HG03045 (cell line): ENCODE results near the gene UQCRH.
A peak's percentile ranks its signal among the peaks of the same experiment; 100 is the strongest.
"Not testable (repeated sequence)": the region's sequence is repeated elsewhere in the genome, so short reads cannot be mapped to it uniquely, and the experiment has no call there.

Experiments
- ATAC-seq: cut with Tn5 transposase; IDR thresholded peaks from one replicate; pipeline ENCODE4 v1.9.1; 2021; ENCODE audit warnings: mild to moderate bottlenecking, moderate library complexity; ENCODE audit not compliant: unreplicated experiment

The UQCRH gene

GRCh38 chr1:46331786-46332540 lies 28.5 kb downstream of the UQCRH start:
- not testable (repeated sequence) for ATAC-seq

DNA sequence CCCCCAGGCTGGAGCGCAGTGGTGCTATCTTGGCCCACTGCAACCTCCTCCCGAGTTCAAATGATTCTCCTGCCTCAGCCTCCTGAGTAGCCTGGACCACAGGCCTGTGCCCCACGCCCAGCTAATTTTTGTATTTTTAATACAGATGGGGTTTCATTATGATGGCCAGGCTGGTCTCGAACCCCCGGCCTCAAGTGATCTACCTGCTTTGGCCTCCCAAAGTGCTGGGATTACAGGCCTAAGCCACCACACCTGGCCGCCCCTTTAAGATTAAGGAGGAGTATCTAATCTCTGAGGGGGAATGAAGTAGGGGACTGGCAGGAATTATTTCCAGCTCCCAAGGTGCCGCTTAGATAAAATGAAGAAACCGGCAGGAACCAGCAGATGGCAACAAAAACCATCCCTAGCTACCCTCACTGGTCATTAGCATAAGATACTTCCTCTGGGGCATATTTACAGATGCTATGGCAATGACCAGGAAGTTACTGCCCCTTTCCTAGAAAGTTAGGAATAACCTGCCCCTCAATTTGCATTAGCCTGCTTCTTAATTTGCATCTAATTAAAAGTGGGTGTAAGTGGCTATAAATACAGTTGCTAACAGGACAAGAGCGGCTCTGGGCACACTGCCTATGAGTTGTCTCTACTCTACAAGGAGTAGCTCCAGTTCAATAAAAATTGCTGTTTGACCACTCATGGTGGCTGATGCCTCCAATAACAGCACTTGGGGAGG lies 30.0 kb downstream of the UQCRH start:
- peak; percentile 49 for ATAC-seq

DNA sequence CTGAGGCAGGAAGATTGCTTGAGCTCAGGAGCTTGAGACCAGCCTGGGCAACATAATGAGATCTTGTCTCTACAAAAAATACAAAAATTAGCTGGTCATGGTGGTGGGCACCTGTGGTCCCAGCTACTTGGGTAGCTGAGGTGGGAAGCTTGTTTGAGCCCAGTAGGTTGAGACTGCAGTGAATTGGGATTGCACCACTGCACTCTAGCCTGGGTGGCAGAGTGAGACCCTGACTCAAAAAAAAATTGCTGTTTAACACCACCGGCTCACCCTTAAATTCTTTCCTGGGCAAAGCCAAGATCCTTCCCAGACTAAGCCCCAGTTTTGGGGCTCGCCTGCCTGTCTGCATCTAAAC lies 30.5 kb downstream of the UQCRH start:
- ATAC-seq: peak; percentile 5

- ATAC-seq: no peak
Measured at GRCh38 chr1:46335081-46335480, 31.6 kb downstream of the UQCRH start.

DNA sequence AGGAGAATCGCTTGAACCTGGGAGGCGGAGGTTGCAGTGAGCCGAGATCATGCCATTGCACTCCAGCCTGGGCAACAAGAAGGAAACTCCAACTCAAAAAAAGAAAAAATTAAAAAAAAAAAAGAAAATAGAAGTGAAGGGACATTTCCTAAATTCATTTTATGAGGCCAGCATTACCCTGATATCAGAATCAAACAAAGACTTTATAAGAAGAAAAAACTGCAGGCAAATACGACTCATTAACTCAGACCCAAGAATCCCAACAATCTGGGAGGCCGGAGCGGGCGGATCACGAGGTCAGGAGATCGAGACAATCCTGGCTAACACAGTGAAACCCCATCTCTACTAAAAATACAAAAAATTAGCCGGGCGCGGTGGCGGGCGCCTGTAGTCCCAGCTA lies 33.9 kb downstream of the UQCRH start:
- ATAC-seq: not testable (repeated sequence)

- ATAC-seq: peak; percentile 80
Measured at GRCh38 chr1:46340404-46341221, 37.1 kb downstream of the UQCRH start, which contains the start of gene NSUN4. Gene NSUN4 (plus strand): TSS chr1:46340807. CDS start chr1:46340827, 20 bp downstream.

DNA sequence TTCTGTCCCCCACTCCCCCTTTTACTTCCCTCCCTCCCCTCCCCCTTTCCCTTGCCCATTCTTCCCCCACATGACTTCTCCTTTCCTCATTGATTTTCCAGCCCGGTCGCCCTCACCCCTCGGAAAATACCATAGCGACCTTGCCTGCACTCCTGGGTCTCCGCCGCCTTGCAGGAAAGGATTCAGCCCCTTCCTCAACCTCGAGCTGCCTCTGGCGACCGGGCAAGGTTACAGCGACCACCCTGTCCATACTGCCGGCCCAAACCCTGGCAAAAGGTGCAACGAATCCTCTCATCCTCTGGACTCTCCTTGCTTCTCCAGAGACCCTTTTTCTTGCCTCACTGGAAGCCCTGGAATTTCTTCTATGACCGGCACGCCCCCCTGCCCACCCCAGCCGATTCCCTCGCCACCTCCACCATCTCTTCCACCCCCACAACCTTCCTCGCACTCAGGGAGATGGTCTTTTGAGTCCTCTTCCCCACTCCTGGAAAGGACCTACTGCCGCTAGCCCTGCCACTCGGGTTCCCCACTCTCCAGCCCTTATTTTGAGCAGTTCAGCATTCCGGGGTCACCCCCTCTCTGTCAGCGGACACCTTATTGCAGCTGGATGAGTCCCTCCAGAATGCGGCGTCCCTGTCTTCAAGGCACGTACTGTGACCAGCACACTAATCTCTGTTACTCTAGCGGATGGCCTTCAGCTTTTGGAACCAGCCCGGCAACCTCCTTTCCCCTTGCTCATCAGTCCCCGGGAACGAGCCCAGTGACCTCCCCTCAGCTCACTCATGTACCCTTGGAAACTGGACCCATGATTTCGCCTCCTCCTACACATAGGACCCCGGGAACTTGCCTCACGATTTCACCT lies 38.0 kb downstream of the UQCRH start:
- no peak for ATAC-seq

- no peak for ATAC-seq
Measured at GRCh38 chr1:46342084-46342656, 38.7 kb downstream of the UQCRH start.

DNA sequence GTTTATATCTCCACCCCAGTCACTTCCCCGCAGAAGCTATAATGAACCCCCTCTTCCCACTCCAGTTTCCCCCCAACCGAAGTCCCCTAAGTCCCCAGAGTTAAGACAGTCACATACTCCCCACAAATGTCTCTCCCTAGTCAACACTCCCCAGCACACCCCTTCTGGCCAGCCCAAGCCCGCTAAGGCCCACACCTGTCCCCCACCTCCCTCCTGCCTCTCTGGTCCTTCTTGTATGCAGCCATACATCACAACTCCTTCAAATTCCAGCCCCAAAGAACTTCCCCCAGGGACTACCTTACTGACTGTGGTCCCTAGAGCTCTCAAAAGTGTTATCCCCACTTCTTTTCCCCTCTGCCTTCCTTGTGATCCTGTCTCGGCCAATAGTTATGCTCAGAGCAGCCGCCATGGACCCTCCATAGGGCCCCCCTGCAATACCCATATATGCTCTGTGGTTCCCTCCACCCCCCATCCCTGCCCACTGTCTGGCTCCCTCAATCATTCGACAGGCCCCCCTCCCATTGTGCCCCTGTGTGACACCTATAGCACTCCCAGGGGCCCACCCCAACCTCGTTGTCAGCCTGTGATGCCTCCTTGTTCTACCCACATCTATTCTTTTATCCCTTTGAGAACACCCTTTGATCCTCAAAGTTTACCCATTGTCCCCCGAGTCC lies 39.3 kb downstream of the UQCRH start:
- ATAC-seq: no peak

- ATAC-seq: no peak
Measured at GRCh38 chr1:46343351-46343695, 39.8 kb downstream of the UQCRH start.

DNA sequence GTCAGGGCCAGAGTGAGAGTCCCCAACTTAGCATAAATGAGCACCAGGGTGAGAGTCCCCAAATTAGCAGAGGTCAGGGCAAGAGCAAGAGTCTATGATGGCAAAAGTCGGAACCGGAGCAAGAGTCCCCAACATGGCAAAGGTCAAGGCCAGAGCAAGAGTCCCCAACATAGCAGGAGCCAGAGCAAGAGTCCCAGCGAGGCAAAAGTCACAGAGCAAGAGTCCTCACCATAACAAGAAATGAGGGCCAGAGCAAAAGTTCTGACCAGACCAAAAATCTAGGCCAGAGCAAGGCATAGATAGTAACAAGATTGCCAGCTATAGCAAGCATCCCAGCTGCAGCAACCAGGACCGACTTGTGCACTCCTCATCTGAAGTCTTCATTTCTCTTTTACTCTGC lies 40.2 kb downstream of the UQCRH start:
- no peak for ATAC-seq

- ATAC-seq: no peak
Measured at GRCh38 chr1:46344481-46344880, 41.0 kb downstream of the UQCRH start.

GRCh38 chr1:46345281-46345680 lies 41.8 kb downstream of the UQCRH start:
- ATAC-seq: no peak

- ATAC-seq: no peak
Measured at GRCh38 chr1:46352363-46352762, 48.9 kb downstream of the UQCRH start.

DNA sequence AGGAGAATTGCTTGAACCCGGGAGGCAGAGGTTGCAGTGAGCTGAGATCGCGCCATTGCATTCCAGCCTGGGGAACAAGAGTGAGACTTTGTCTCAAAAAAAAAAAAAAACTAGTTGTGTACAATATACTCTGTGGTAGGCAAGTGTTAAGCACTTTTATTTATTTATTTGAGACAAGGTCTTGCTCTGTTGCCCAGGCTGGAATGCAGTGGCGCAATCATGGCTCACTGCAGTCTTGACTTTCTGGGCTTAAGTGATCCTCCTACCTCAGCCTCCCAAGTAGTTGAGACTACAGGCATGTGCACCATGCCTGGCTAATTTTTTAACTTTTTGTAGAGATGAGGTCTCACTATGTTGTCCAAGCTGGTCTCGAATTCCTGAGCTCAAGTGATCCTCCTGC lies 52.4 kb downstream of the UQCRH start:
- ATAC-seq: not testable (repeated sequence)

GRCh38 chr1:46362158-46362557 lies 58.7 kb downstream of the UQCRH start:
- ATAC-seq: no peak

DNA sequence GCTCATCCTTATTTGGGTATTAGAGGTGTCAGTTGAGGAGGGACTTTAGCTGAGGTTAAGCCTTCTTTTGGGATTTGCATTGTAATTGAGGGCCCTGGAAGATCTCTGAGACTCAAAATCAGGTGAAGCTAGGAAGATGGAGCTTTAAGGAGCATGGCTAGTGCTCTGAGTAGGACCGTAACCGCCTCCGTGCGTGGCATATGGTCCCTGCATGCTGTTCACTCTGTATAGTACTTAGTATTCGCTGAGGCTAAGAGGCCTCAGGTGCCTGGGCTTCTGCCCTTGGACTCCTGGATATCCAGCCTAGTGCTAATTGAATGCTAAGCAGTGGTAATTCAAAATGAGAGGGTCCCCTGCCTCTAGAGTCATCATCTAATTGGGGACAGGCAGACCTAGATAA lies 59.6 kb downstream of the UQCRH start:
- ATAC-seq: no peak

- ATAC-seq: no peak
Measured at GRCh38 chr1:46364612-46365011, 61.1 kb downstream of the UQCRH start.

DNA sequence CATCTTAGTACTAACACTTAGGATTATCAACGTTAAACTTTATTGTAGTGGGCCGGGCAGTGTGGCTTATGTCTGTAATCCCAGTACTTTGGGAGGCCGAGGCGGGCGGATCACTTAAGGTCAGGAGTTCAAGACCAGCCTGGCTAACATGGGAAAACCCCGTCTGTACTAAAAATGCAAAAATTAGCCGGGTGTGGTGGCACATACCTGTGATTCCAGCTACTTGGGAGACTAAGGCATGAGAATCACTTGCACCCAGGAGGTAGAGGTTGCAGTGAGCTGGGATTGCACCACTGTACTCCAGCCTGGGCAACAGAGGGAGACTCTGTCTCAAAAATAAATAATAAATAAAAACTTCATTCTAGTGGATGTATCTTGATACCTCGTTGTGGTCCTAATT lies 62.3 kb downstream of the UQCRH start:
- ATAC-seq: not testable (repeated sequence)
